GM19463 (cell line): ENCODE results near the gene SAXO2.
"Not testable (repeated sequence)": the region's sequence is repeated elsewhere in the genome, so short reads cannot be mapped to it uniquely, and the experiment has no call there.

Source experiments
- ATAC-seq: cut with Tn5 transposase; IDR thresholded peaks from one replicate; pipeline ENCODE4 v1.9.1; 2021; ENCODE audit warnings: mild to moderate bottlenecking, moderate library complexity; ENCODE audit not compliant: unreplicated experiment

Gene SAXO2

DNA sequence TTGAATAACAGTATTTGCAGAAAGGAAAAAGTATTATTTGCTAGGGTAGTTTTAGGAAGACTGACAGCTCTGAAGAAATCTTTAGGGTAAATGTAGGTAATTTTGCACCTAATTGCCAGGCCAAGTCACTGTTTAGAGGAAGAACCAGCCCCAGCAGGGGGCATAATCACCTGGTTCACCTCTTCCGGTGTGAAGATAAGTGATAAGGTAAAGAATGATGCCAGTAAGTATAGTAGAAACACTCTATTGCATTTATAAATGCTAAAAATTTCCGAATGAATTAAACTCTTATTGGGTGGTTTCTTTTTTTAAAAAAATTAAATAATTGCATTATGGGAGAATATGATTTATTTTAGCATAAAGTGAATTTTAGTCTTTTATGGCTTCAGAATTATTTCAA, 21.8 kb downstream of the SAXO2 start:
- ATAC-seq: not testable (repeated sequence)

DNA sequence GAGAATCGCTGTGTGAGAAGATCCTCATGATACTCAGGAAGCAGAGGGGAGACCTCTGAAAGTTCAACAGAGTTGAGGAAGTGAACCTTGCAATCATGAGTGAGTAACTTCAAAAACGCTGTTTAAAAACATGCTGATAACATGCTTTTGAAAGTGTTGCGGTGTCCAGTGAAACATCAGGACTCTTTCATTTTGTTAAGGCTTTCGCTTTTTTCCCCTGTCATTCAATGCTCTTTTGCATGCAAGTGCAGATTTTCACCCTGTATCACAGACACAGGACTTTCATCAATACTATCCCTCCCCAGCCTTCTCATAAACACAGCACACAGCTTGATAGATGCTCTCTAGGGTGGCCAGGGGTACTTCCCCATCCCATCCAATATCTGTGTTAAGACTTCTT, 23.9 kb downstream of the SAXO2 start:
- peak; percentile 90 for ATAC-seq

- not testable (repeated sequence) for ATAC-seq
Observed at GRCh38 chr15:82288202-82288601, 25.6 kb downstream of the SAXO2 start.

GRCh38 chr15:82292271-82292670, 29.7 kb downstream of the SAXO2 start:
- no peak for ATAC-seq

- no peak for ATAC-seq
Observed at GRCh38 chr15:82294061-82294690, 31.6 kb downstream of the SAXO2 start.

- ATAC-seq: no peak
Observed at GRCh38 chr15:82297546-82297945, 34.9 kb downstream of the SAXO2 start.

DNA sequence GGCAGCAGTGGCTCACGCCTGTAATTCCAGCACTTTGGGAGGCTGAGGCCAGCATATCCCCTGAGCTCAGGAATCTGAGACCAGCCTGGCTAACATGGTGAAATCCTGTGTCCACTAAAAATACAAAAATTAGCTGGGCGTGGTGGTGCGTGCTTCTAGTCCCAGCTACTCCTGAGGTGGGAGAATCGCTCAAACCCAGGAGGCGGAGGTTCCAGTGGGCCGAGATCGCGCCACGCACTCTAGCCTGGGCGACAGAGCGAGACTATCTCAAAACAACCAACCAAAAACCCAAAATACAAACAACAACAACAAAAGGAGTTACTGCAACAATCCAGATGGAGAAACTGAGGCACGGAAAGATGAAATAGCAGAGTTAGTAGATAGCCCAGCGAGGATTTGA, 35.4 kb downstream of the SAXO2 start:
- ATAC-seq: no peak

DNA sequence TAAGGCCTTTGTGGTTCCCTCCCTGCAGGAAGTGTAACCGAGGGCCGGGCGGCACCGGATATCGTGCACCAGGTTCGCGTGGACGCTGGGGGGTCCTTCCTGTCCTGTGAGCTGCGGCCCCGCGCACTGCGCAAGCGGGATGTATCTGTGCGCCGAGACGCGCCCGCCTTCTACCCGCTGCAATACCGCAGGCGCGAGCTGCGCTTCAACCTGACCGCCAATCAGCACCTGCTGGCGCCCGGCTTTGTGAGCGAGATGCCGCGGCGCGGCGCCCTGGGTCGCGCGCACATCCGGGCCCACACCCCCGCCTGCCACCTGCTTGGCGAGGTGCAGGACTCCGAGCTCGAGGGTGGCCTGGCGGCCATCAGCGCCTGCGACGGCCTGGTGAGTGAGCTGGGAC, 35.9 kb downstream of the SAXO2 start:
- ATAC-seq: no peak

DNA sequence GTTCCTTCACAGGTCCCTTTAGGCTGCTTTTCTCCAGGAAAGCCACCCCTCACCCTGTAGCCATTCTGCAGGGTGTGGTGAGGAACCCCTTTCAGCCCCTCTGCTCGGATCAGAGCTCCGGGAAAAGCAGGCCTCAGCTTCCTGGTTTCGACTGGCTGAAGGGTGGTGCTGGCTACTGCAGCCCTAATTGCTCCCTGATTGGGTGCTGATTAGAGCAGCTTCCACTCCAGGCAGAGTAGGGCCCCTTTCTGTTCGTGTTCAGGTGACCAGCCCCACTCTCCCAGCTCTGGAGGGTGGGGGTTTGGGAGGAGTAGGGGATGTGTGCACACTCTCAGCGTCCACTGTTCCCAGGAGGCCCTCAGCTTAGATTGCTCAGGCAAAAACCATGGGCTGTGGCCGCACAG, 36.9 kb downstream of the SAXO2 start:
- not testable (repeated sequence) for ATAC-seq

DNA sequence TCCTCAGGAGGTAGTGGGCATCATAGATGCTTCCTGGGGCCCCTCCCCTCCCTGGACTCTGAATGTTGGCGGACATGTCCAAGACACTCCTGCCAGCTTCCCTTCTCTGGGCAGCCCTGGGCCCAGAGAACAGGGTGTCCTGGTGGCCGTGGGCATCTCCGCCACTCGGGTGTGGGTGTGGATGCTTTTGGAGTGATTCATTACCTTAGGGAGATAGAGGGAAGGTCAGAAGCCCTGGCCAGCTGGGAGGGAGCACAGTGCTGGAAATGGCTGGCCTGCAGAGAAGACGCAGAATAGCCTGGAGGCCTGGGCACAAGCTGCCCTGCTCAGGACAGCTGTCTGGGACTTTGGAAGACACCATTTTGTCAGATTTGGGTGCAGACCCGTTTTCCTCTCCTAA, 37.7 kb downstream of the SAXO2 start:
- ATAC-seq: not testable (repeated sequence)

- ATAC-seq: no peak
Observed at GRCh38 chr15:82300883-82301282, 38.3 kb downstream of the SAXO2 start.

DNA sequence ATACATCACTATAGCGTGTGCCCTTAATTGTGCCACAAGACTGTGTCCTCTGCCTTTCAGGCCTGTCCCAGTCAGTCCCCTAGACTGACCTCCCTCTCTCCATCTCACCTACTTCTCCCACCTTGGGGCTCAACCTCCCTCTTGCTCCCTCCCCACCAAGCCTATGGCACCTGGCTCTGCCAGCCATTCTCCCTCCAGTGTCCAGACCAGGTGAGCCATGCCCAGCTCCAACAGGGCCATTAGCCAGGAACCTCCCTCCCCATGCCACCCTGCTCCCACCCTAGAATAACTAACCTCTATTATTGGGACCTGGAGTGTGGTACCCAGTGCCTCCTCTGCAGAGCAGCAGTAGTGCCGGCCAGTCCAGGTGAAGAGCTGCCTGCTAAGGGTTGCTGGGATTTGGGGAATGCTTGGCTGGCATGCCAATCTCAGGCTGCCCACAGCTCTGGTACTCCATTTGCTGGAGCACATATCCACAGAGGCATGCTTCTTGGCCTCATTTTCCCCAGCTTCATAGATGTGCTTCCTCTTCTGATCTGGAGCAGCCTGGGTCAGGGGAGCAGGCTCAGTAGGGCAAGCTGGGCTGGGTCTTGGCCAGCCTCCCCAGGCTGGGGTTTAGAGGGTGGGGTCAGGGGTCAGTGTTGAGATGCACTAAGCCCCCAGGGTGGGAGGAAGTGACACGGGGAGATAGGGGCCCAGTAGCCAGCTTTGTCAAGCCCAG, 38.8 kb downstream of the SAXO2 start:
- no peak for ATAC-seq

DNA sequence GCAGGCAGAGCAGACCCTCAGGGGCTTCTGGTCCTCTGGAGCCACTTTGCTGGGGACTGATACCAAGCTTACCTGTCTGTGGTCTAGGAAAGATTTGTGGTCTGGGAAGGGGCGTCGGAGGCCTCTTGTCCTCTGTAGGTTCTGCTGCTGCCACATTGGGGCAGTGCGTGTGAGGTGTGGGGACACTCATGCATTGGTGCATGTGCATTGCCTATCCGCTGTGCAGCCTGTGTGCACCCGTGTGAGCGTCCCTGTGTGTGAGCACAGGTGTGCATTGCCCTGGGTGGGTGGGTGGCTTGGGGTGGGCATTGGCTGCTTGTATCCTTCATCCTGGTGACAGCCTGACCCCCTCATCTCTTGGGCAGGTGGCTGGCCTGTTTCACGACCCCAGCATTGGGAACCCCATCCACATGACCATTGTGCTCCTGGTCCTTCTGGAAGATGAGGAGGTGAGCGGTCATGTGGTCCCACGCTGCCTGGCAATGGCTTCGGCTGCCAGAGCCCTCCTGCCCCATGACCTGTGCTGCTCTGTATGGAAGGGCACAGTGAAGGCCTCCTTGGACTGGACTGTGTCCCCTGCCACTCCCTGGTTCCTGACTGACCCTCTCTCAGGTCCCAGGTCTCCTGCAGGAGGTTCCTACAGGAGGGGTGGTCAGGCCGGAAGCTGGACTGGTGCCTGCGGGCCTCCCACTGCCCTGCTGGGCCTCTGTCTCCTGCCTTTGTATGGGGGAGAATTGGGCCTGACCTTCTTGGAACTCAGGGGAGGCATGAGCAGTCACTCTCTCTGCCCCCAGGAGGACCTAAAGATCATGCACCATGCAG, 41.5 kb downstream of the SAXO2 start:
- no peak for ATAC-seq

- ATAC-seq: no peak
Observed at GRCh38 chr15:82304778-82305090, 42.1 kb downstream of the SAXO2 start.

GRCh38 chr15:82305621-82306048, 43.0 kb downstream of the SAXO2 start:
- no peak for ATAC-seq

DNA sequence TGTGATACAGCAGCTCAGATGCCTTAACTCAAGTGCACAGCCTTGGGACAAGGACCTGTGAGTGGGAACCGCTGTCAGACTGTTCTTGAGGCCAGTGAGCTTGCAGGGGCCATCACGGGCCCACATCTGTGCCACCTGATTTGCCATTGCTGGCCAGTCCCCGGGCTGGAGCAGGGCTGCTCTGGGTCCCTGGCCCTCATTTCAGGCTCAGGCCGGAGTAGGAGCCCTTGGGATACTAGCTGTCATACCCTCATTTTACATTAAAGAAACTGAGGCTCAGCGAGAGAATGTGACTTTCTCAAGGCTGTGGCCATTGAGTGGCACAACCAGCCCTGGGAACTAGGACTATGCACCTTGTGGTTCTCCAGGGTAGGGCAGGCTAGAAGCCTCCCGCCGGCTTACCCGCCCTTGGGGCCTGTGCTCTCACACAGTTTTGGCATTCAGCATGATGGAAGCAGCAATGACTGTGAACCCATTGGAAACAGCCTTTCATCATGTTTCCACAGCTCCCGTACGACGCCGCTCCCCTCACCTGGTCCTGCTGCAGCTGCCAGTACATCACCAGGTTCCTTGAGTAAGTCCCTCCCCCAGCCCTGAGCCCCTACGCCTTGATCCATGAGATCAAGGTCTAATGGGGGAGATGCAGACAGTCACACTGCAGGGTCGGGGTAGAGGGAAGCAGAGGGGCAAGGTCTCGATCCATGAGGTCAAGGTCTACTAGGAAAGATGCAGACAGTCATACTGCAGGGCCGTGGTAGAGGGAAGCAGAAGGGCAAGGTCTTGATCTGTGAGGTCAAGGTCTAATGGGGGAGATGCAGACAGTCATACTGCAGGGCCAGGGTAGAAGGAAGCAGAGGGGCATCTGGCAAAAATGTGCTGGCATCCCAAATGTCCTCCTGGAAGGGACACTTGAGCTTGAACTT, 44.4 kb downstream of the SAXO2 start:
- no peak for ATAC-seq

GRCh38 chr15:82307714-82308081, 45.1 kb downstream of the SAXO2 start:
- ATAC-seq: no peak

GRCh38 chr15:82309802-82310201, 47.2 kb downstream of the SAXO2 start:
- ATAC-seq: no peak

DNA sequence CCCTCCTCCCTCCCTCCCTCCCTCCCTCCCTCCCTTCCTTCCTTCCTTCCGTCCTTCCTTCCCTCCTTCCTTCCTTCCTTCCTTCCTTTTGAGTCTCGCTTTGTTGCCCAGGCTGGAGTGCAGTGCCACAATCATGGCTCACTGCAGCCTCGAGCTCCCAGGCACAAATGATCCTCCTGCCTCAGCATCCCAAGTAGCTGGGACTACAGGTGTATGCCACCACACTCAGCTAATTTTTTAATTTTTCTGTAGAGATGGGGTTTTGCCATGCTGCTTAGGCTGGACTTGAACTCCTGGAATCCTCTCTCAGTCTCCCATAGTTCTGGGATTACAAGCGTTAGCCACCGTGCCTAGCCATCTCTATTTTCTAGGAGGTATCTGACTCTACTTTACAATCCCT, 48.7 kb downstream of the SAXO2 start:
- not testable (repeated sequence) for ATAC-seq

- no peak for ATAC-seq
Observed at GRCh38 chr15:82312586-82313349, 50.1 kb downstream of the SAXO2 start.
